HT1080 (cell line): Measurements from ENCODE around the gene ELFN1. TPM values are rescaled to one million over a fixed set of nuclear protein-coding genes. Genes with fewer than 3 reads are reported as not detected.
"Not testable (repeated sequence)": the region's sequence is repeated elsewhere in the genome, so short reads cannot be mapped to it uniquely, and the experiment has no call there.

Experiments used
- DNase-seq: peaks from one replicate; pipeline ENCODE4 v3.0.0-alpha.2; 2015; ENCODE audit warnings: low read depth
- total RNA-seq: library from RNA; depleted of rRNA; stranded (reverse); fragments of >200 nt; shearing (Covaris generic); gene quantifications from 2 replicates; pipeline ENCODE4 v1.2.3, GENCODE V29; 2014

Gene ELFN1
- total RNA-seq, 1 experiment from 2014 or later: 11.1 TPM

- no peak for DNase-seq
Observed at GRCh38 chr7:1707756-1708595, 37.9 kb downstream of the ELFN1 start.

DNA sequence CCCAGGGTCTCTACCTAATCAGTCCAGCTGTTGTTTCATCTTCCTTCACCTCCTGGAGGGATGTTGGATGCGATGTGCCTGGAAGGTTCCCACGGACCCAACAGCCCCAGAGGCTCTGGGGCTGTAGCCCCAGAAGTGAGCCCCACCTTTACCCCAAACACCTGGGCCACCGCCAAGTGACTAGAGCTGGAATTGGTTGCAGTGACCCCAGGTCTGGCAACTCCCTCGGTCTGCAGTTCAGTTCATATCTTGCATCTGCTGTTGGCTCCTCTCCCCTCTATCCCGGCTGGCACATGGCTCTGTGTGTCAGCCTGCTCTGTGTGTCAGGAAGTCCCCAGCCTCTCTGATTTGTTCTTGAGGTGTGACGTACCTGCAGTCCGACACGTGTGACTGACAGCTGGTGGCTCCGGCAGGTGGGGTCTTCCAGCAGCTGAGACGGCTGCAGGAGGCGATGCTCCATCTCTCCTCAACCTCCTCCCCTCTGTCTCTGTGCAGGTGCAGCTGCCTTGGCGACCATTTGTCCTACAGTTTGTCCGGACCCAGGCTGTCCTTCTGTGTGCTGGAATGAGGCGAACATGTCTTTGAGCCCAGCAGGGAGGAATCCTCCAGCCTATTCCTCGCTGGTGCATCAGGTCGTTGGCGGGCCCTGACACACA is 38.6 kb downstream of the ELFN1 start:
- DNase-seq: no peak

DNA sequence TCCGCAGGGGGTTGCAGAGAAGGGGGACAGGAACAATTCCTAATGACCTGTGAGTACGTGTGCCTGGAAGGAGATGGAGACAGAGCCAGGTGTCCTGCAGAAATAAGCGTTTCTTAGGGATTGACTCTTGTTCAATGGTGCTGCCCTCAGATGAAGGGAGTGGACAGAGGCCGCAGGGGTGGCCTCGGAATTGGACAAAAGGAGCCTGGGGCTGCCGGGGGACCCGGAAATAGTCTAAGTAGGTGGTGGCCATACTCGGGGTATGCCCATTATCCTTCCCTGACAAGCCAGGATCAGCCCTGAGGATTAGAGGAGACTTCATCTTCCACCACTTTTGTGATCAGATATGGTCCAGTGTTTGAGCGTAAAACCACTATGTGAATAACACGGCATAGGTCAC is 39.2 kb downstream of the ELFN1 start:
- DNase-seq: no peak

GRCh38 chr7:1709900-1710299 is 39.8 kb downstream of the ELFN1 start:
- peak; percentile 40 for DNase-seq

DNA sequence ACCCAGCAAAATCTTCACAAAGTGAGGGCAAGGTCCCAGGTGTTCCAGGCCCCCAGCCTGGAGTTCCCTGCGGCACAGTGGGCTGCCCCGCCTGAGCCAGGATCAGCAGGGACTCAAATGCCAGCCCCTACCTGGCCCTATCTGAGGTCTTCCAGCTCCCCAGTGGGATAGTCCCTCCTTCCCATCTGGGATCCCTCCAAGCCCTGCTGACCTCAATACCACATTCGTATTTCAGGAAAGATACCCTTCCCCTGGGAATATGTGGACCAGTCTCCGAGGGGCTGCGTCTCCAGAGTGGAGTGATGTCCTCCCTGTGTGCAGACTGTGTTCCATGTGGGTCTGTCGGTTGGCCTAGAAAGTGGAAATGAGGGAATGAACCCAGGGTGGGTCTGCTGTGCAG is 40.9 kb downstream of the ELFN1 start:
- DNase-seq: no peak

- no peak for DNase-seq
Observed at GRCh38 chr7:1712907-1713501, 42.9 kb downstream of the ELFN1 start.

- no peak for DNase-seq
Observed at GRCh38 chr7:1713502-1714484, 43.7 kb downstream of the ELFN1 start.

DNA sequence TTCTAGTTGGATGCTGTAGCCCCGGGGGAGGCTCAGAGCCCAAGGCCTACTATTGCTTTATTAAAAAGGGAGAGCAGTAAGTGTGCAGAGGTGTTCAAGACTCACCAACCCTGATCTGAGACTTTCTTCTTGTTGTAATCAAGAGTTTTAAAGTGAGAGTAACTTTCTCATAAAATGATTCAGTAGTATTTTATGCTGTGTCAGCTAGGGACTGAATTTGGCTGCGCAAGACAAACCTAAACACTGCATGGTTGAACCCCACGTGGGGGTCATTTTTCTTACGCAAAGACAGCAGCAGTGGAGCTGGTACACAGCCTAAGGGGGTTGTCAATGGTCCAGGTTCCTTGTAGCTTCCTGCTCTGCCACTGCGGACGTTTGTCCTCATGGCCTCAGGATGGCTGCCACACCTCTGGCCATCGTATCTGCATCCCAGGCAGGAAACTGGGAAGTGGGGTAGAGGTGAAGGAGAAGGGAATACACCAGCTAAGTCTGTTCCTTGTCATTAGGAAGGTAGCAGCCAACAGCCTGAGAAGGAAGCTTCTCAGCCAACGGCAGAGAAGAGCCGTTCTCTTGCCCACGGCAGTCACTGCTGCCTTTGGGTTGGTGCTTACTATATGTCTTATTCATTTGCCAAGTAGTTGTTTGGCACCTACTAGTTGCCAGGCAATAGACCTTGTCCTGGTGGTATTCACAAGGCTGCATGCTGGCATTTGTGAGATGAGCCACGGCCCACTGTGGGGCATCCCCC is 44.7 kb downstream of the ELFN1 start:
- DNase-seq: no peak

- no peak for DNase-seq
Observed at GRCh38 chr7:1715331-1715625, 45.2 kb downstream of the ELFN1 start.

DNA sequence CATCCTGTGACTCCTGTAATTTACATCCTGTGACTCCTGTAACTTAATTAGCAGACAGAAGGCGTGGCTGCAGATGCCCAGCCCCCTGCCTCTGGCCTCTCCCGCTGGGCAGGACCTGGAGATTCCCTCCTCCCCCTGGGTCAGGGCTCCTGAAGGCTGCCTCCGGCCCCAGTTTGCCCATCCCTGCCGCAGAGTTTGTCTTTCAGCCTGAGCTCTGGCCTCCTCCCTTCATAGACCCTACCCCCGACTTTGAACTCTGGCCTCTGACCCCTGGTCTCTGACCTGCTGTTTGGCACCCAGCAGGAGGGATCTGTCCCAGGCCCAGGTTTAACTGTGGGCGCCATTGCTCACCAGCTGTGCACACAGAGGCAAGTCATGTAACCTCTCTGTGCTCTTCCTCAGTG is 45.6 kb downstream of the ELFN1 start:
- no peak for DNase-seq

GRCh38 chr7:1716263-1717094 is 46.4 kb downstream of the ELFN1 start:
- DNase-seq: peak; percentile 72

- no peak for DNase-seq
Observed at GRCh38 chr7:1717095-1717483, 47.0 kb downstream of the ELFN1 start.

DNA sequence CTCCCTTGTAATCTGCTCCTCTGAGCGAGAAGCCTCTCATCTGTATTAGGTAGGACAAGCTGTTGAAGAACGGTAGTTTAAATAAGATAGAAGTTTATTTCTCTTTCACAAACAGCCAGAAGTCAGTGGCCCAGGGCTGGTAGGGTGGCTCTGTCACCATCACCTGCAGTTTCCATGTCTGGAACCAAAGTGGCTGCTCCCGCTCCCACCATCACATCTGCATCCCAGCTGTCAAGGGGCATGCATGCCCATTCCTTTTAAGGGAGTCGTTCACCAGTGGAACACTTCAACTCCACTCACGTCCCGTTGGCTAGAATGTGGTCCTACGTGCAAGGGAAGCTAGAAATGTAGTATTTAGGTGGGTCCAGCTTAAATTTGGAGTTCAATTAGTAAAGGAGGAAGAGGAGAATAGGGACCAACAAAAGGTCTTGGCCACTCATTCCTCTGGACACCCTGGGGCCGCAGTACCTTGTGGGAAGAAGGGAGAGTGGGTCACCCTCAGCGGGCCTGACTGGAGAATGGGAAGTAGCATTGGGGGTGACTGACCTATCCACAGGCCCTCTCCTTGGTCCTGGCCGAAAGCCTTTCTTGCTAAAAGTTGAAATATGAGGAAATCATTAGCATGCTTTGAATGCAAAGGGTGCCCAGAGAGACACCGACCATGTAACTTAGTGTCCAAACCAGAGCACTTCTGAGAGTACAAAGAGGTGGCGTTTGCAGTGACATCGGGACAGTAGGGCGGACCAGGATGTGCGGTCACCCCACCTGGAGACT is 48.0 kb downstream of the ELFN1 start:
- no peak for DNase-seq

GRCh38 chr7:1718850-1719249 is 48.8 kb downstream of the ELFN1 start:
- DNase-seq: not testable (repeated sequence)

DNA sequence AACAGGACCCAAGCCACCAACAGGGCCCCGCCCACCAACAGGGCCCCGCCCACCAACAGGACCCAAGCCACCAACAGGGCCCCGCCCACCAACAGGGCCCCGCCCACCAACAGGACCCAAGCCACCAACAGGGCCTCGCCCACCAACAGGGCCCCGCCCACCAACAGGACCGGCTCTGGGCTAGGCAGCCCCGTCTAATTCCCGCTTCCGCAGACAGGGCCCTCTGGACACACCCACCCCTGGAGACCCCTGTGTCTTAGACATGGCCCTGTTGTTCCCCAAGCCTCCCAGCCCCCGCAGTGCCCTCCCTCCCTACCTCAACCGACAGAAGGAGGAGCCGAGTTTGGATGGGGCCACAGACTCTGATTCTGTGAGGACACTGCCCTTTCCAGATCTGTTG is 49.2 kb downstream of the ELFN1 start:
- not testable (repeated sequence) for DNase-seq

DNA sequence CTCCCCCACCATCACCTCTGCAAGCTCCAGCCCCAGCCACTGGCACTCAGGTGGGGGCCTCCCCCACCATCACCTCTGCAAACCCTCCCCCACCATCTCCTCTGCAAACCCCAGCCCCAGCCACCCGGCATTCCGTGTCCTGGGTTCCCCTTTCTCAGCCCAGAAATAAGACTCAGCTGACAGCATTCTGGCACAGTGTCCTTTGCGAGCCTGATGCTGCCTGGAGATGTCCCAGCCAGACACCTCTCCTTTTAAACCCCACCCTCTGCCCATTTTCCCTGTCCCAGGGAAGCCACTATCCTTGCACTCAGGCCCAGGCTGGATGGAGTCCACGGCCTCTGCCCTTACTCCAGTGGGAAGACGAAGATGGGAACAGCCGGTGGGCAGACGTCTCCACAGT is 49.8 kb downstream of the ELFN1 start:
- no peak for DNase-seq

DNA sequence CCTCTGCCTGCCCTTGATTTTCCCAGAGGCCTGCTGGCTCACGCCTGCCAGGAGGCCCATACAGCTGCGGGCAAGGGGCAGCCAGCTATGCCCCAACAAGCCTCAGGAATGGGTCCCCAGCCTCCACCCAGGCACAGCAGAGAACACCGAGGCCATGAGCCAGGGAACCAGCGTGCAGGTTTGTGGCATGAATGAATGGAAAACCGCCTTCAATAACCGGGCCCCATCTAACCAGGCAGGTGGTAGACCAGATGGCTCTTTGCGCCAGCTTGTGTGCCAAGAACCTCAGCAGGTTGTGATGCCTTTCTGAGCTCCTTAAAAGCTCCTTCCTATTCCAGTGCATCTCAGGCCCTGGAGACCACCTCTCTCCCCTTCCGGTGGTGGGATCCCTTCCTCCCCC is 50.2 kb downstream of the ELFN1 start:
- DNase-seq: no peak

GRCh38 chr7:1721047-1721690 is 51.1 kb downstream of the ELFN1 start:
- peak; percentile 15 for DNase-seq

GRCh38 chr7:1723254-1723653 is 53.2 kb downstream of the ELFN1 start:
- DNase-seq: no peak
